HepG2 (cell line): Measurements from ENCODE around the gene CPT1C. TPM values are rescaled to one million over a fixed set of nuclear protein-coding genes. Genes with fewer than 3 reads are reported as not detected.

Experiments used
- CEBPG ChIP-seq: IDR thresholded peaks from 2 replicates; pipeline ENCODE4 v1.6.1; 2016
- CREB3 ChIP-seq: sonication (generic); formaldehyde crosslinking; IDR thresholded peaks from 2 replicates; pipeline ENCODE4 v1.5.0; 2020; ENCODE audit warnings: missing genetic modification reagents
- CREM ChIP-seq, 2 experiments: sonication (generic) in 1 of 2; formaldehyde crosslinking in 1 of 2; IDR thresholded peaks; 2 replicates each; pipeline versions ENCODE4 v1.4.0 to v1.6.1; 2016 to 2020; ENCODE audit warnings: antibody characterized with exemption in 1 of 2, mild to moderate bottlenecking in 1 of 2, missing genetic modification reagents in 1 of 2
- DNMT1 ChIP-seq: sonication (generic); formaldehyde crosslinking; IDR thresholded peaks from 2 replicates; pipeline ENCODE4 v1.5.1; 2020; ENCODE audit warnings: mild to moderate bottlenecking, missing genetic modification reagents
- DZIP1 ChIP-seq: sonication (generic); formaldehyde crosslinking; IDR thresholded peaks from 2 replicates; pipeline ENCODE4 v1.5.0; 2020; ENCODE audit warnings: mild to moderate bottlenecking, missing genetic modification reagents
- FOXM1 ChIP-seq: sonication (generic); formaldehyde crosslinking; IDR thresholded peaks from 2 replicates; pipeline ENCODE4 v1.5.0; 2020; ENCODE audit warnings: missing genetic modification reagents
- HNRNPUL1 ChIP-seq: fragments of 200-400 bp; formaldehyde crosslinking; IDR thresholded peaks from 2 replicates; pipeline ENCODE4 v1.6.1; 2017; ENCODE audit warnings: low read depth, mild to moderate bottlenecking, low read length, moderate library complexity
- LCORL ChIP-seq, 2 experiments: fragments of 450-650 bp in 1 of 2; sonication (generic) in 1 of 2; formaldehyde crosslinking in 1 of 2; IDR thresholded peaks; 2 replicates each; pipeline versions ENCODE4 v1.5.0 to v1.6.1; 2017 to 2020; ENCODE audit warnings: antibody characterized with exemption in 1 of 2, missing genetic modification reagents in 1 of 2
- MBD4 ChIP-seq: IDR thresholded peaks from 2 replicates; pipeline ENCODE4 v1.6.1; 2012; ENCODE audit warnings: low read length, inconsistent platforms, borderline replicate concordance
- NFE2L1 ChIP-seq: sonication (generic); formaldehyde crosslinking; IDR thresholded peaks from 2 replicates; pipeline ENCODE4 v1.4.0; 2020; ENCODE audit warnings: missing genetic modification reagents, mild to moderate bottlenecking, borderline replicate concordance
- POLR2A ChIP-seq, 2 experiments: IDR thresholded peaks; 2 replicates each; pipeline ENCODE4 v1.6.1; 2011; ENCODE audit warnings: low read depth in 2 of 2, low read length in 2 of 2, mild to moderate bottlenecking in 1 of 2, moderate library complexity in 1 of 2; ENCODE audit not compliant: insufficient read depth in 1 of 2
- RFXANK ChIP-seq: IDR thresholded peaks from 2 replicates; pipeline ENCODE4 v1.6.1; 2016
- SALL1 ChIP-seq: sonication (generic); formaldehyde crosslinking; IDR thresholded peaks from 2 replicates; pipeline ENCODE4 v1.8.0; 2022; ENCODE audit warnings: mild to moderate bottlenecking, missing genetic modification reagents
- SOX6 ChIP-seq, 2 experiments: fragments of 450-650 bp in 1 of 2; sonication (generic) in 1 of 2; formaldehyde crosslinking in 1 of 2; IDR thresholded peaks; 2 replicates each; pipeline versions ENCODE4 v1.4.0 to v1.6.1; 2017 to 2020; ENCODE audit warnings: antibody characterized with exemption in 1 of 2, mild to moderate bottlenecking in 1 of 2, missing genetic modification reagents in 1 of 2
- TFE3 ChIP-seq: IDR thresholded peaks from 2 replicates; pipeline ENCODE4 v1.6.1; 2016
- U2AF2 ChIP-seq: fragments of 200-400 bp; formaldehyde crosslinking; IDR thresholded peaks from 2 replicates; pipeline ENCODE4 v1.6.1; 2017; ENCODE audit warnings: low read depth, mild to moderate bottlenecking, low read length
- WIZ ChIP-seq: sonication (generic); formaldehyde crosslinking; IDR thresholded peaks from 2 replicates; pipeline ENCODE4 v1.5.1; 2020; ENCODE audit warnings: mild to moderate bottlenecking, missing genetic modification reagents
- ZBTB25 ChIP-seq: IDR thresholded peaks from 2 replicates; pipeline ENCODE4 v1.6.1; 2018; ENCODE audit warnings: missing genetic modification reagents
- ZFAT ChIP-seq: sonication (generic); formaldehyde crosslinking; conservative IDR thresholded peaks from 2 replicates; pipeline ENCODE4 v1.8.1; 2023; ENCODE audit warnings: missing genetic modification reagents, inconsistent platforms
- ZNF12 ChIP-seq: sonication (generic); formaldehyde crosslinking; IDR thresholded peaks from 2 replicates; pipeline ENCODE4 v1.5.0; 2020; ENCODE audit warnings: missing genetic modification reagents
- ZNF24 ChIP-seq: fragments of 450-650 bp; IDR thresholded peaks from 2 replicates; pipeline ENCODE4 v1.6.1; 2017; ENCODE audit warnings: antibody characterized with exemption, mild to moderate bottlenecking
- ZNF256 ChIP-seq: sonication (generic); formaldehyde crosslinking; conservative IDR thresholded peaks from 2 replicates; pipeline ENCODE4 v1.4.0; 2020; ENCODE audit warnings: missing genetic modification reagents
- ZNF263 ChIP-seq: sonication (generic); formaldehyde crosslinking; IDR thresholded peaks from 2 replicates; pipeline ENCODE4 v1.4.0; 2020; ENCODE audit warnings: missing genetic modification reagents
- ZNF317 ChIP-seq: sonication (generic); formaldehyde crosslinking; IDR thresholded peaks from 2 replicates; pipeline ENCODE4 v1.5.0; 2020; ENCODE audit warnings: mild to moderate bottlenecking, missing genetic modification reagents
- ZNF563 ChIP-seq: sonication (generic); formaldehyde crosslinking; IDR thresholded peaks from 2 replicates; pipeline ENCODE4 v1.8.0; 2022; ENCODE audit warnings: mild to moderate bottlenecking, moderate library complexity, missing genetic modification reagents
- ZSCAN30 ChIP-seq: sonication (generic); formaldehyde crosslinking; IDR thresholded peaks from 2 replicates; pipeline ENCODE4 v1.5.0; 2020; ENCODE audit warnings: mild to moderate bottlenecking, missing genetic modification reagents
- polyA plus RNA-seq, 8 experiments: library from polyadenylated mRNA; depleted of rRNA in 3 of 8; stranded (reverse) in 7 of 8; unstranded in 1 of 8; fragments of >200 nt; fragmentation: Illumina TruSeq in 4 of 8; extraction: Trizol in 4 of 8; gene quantifications; 2 replicates each; pipeline versions ENCODE4 v1.2.1 to v1.2.3, GENCODE V29; 2011 to 2016; ENCODE audit warnings: low read depth in 4 of 8, missing spikeins in 1 of 8, mixed read lengths in 1 of 8; ENCODE audit not compliant: insufficient read depth in 1 of 8
- total RNA-seq, 5 experiments: library from RNA; depleted of rRNA; stranded (reverse); fragments of >200 nt; fragmentation: Illumina TruSeq; extraction: Trizol; gene quantifications; 2 replicates each; pipeline ENCODE4 v1.2.3, GENCODE V29; 2016; ENCODE audit warnings: low read depth in 1 of 5

CPT1C gene
- total and polyA plus RNA-seq, 2 of the 13 experiments (the other 11 are each of a cell fraction or from before 2014, with no cell fraction given), result 0.18 TPM; not detected in 1

- no peak for TF ChIP-seq CREB3 (CRISPR knock-in tag)
- TF ChIP-seq MBD4, result no peak
- no peak for TF ChIP-seq NFE2L1 (CRISPR knock-in tag)
- TF ChIP-seq ZBTB25 (CRISPR knock-in tag), result no peak
- no peak for TF ChIP-seq U2AF2
- TF ChIP-seq SALL1, result no peak; the same call in 1 of the 2 replicates
- TF ChIP-seq WIZ, result no peak
- TF ChIP-seq RFXANK (CRISPR knock-in tag), result no peak
- TF ChIP-seq FOXM1, result no peak
- TF ChIP-seq ZNF317 (CRISPR knock-in tag), result 0 out of 2 replicates have a peak, but pooled peaks have one; percentile 33
- no peak for TF ChIP-seq ZNF563 (CRISPR knock-in tag)
- TF ChIP-seq ZSCAN30 (CRISPR knock-in tag), result no peak
- peak; percentile 65 for TF ChIP-seq CREM (IDR thresholded peaks at IDR 0.05)
- no peak for TF ChIP-seq CREM (CRISPR knock-in tag; IDR thresholded peaks at IDR 0.05)
- TF ChIP-seq CEBPG (CRISPR knock-in tag), result no peak
- TF ChIP-seq TFE3 (CRISPR knock-in tag), result no peak
- TF ChIP-seq SOX6 (IDR thresholded peaks at IDR 0.05), result no peak
- peak; percentile 31; the same call in 1 of the 2 replicates for TF ChIP-seq SOX6 (CRISPR knock-in tag; IDR thresholded peaks at IDR 0.05)
- no peak for TF ChIP-seq HNRNPUL1
- no peak for TF ChIP-seq ZNF24
- 0 out of 2 replicates have a peak, but pooled peaks have one; percentile 8 for TF ChIP-seq ZNF263 (CRISPR knock-in tag)
- no peak for TF ChIP-seq LCORL (IDR thresholded peaks at IDR 0.05)
- TF ChIP-seq LCORL (CRISPR knock-in tag; IDR thresholded peaks at IDR 0.05), result 0 out of 2 replicates have a peak, but pooled peaks have one; percentile 67
- TF ChIP-seq POLR2A (IDR thresholded peaks at IDR 0.05; ENCODE audit: insufficient read depth in 1 of 2, low read depth in 2 of 2, low read length in 2 of 2), result peak; percentile 32 to 69; a peak in 2 of 4 replicates
- peak; percentile 36; the same call in 1 of the 2 replicates for TF ChIP-seq ZFAT (CRISPR knock-in tag)
- no peak for TF ChIP-seq ZNF12 (CRISPR knock-in tag)
- TF ChIP-seq DNMT1 (CRISPR knock-in tag), result no peak
- 0 out of 2 replicates have a peak, but pooled peaks have one; percentile 13 for TF ChIP-seq ZNF256 (CRISPR knock-in tag)
- TF ChIP-seq DZIP1, result no peak
Measured at GRCh38 chr19:49665351-49666119, 25.4 kb upstream of the CPT1C start, which contains the start of the genes BCL2L12 and IRF3 (continued).
